SK-N-MC (cell line): ENCODE measurements around the gene DCTN3.

Experiments used
- DNase-seq: peaks from one replicate; pipeline ENCODE4 v3.0.0-alpha.2; 2011; ENCODE audit warnings: low read depth, low spot score
- H3K27ac ChIP-seq: fragments of 200-600 bp; sonication (generic); 2 replicates; pipeline ENCODE4 v1.5.1; 2016; ENCODE audit warnings: mixed run types
- H3K36me3 ChIP-seq: fragments of 200-600 bp; sonication (generic); 2 replicates; pipeline ENCODE4 v1.6.1; 2017; ENCODE audit warnings: antibody characterized with exemption, low read length, mixed read lengths; ENCODE audit not compliant: insufficient read depth
- H3K4me3 ChIP-seq: fragments of 200-600 bp; sonication (generic); 2 replicates; pipeline ENCODE4 v1.5.1; 2016
- H3K9ac ChIP-seq: fragments of 200-600 bp; sonication (generic); 2 replicates; pipeline ENCODE4 v1.8.0; 2017; ENCODE audit warnings: mixed run types, mixed read lengths; ENCODE audit not compliant: insufficient read length
- H3K9me3 ChIP-seq: fragments of 200-600 bp; sonication (generic); 2 replicates; pipeline ENCODE4 v1.6.1; 2017; ENCODE audit warnings: low read depth, mild to moderate bottlenecking, antibody characterized with exemption, low read length, moderate library complexity, mixed read lengths
- EZH2 ChIP-seq: fragments of 200-600 bp; sonication (generic); IDR thresholded peaks from one replicate; pipeline ENCODE4 v1.6.1; 2017; ENCODE audit warnings: antibody characterized with exemption
- FOXP2 ChIP-seq: optimal IDR thresholded peaks from 2 replicates; pipeline ENCODE3; 2011; ENCODE audit warnings: mild to moderate bottlenecking, moderate library complexity; ENCODE audit not compliant: insufficient read depth; ENCODE audit errors: extremely low read length, control extremely low read depth
- POLR2AphosphoS5 ChIP-seq: IDR thresholded peaks from 2 replicates; pipeline ENCODE4 v1.6.1; 2012; ENCODE audit warnings: mild to moderate bottlenecking, low read depth, low read length, borderline replicate concordance

The DCTN3 gene

GRCh38 chr9:34615132-34615531 is 5.2 kb downstream of the DCTN3 start:
- no peak for TF ChIP-seq FOXP2
- no peak for TF ChIP-seq POLR2AphosphoS5
- no peak for TF ChIP-seq EZH2
- H3K36me3 ChIP-seq: peaks cover 6% of the 10 kb centered on the region; the same call in 1 of the 2 replicates
- H3K9me3 ChIP-seq: no peaks in the 10 kb centered on the region
- no peak overlapping the region for H3K9ac ChIP-seq
- DNase-seq: no peak
- no peak overlapping the region for H3K27ac ChIP-seq
- no peak overlapping the region for H3K4me3 ChIP-seq

- Histone ChIP-seq H3K9ac (peak overlapping the region; percentile 94), H3K9me3 (no peaks in the 10 kb centered on the region), H3K4me3 (peak overlapping the region; percentile 87), H3K36me3 (peaks cover 6% of the 10 kb centered on the region; the same call in 1 of the 2 replicates), H3K27ac (no peak overlapping the region)
- TF ChIP-seq EZH2: no peak
- TF ChIP-seq FOXP2: no peak
- TF ChIP-seq POLR2AphosphoS5: no peak
- no peak for DNase-seq
Observed at GRCh38 chr9:34612788-34613390, 7.4 kb downstream of the DCTN3 start.

- Histone ChIP-seq H3K27ac (peak within 1 kb of the TSS; percentile 59), H3K4me3 (peak within 1 kb of the TSS; percentile 87), H3K36me3 (no peaks in the 10 kb centered on the region), H3K9me3 (no peaks in the 10 kb centered on the region), H3K9ac (peak within 1 kb of the TSS; percentile 94)
- no peak for DNase-seq
- no peak for TF ChIP-seq EZH2
- TF ChIP-seq POLR2AphosphoS5: peak; percentile 95
Observed at GRCh38 chr9:34611811-34612787, 8.2 kb downstream of the DCTN3 start, which contains the start of gene RPP25L. RPP25L (minus strand) TSS chr9:34612097; CDS start chr9:34611296, 801 bp downstream.

- H3K9ac ChIP-seq: peak overlapping the region; percentile 94
- peak overlapping the region; percentile 59 for H3K27ac ChIP-seq
- no peak for TF ChIP-seq POLR2AphosphoS5
- no peak for TF ChIP-seq FOXP2
- no peak for TF ChIP-seq EZH2
- no peaks in the 10 kb centered on the region for H3K9me3 ChIP-seq
- H3K4me3 ChIP-seq: peak overlapping the region; percentile 87
- DNase-seq: no peak
- no peaks in the 10 kb centered on the region for H3K36me3 ChIP-seq
Observed at GRCh38 chr9:34611251-34611810, 9.0 kb downstream of the DCTN3 start.

- no peak for TF ChIP-seq FOXP2
- TF ChIP-seq EZH2: no peak
- TF ChIP-seq POLR2AphosphoS5: no peak
- H3K9ac ChIP-seq: no peak overlapping the region
- H3K9me3 ChIP-seq: no peaks in the 10 kb centered on the region
- DNase-seq: no peak
- H3K36me3 ChIP-seq: no peaks in the 10 kb centered on the region
- no peak overlapping the region for H3K27ac ChIP-seq
- H3K4me3 ChIP-seq: peak overlapping the region; percentile 87
Observed at GRCh38 chr9:34610434-34611206, 9.7 kb downstream of the DCTN3 start.

GRCh38 chr9:34607331-34607730 is 13.0 kb downstream of the DCTN3 start:
- Histone ChIP-seq H3K27ac (no peak overlapping the region), H3K9ac (no peak overlapping the region), H3K9me3 (no peaks in the 10 kb centered on the region), H3K36me3 (no peaks in the 10 kb centered on the region), H3K4me3 (no peak overlapping the region)
- TF ChIP-seq POLR2AphosphoS5 (no peak), EZH2 (no peak), FOXP2 (no peak)
- DNase-seq: no peak

- H3K9me3 ChIP-seq: no peaks in the 10 kb centered on the region
- DNase-seq: no peak
- no peak overlapping the region for H3K4me3 ChIP-seq
- H3K27ac ChIP-seq: no peak overlapping the region
- no peak overlapping the region for H3K9ac ChIP-seq
- TF ChIP-seq POLR2AphosphoS5 (no peak), EZH2 (no peak), FOXP2 (no peak)
- no peaks in the 10 kb centered on the region for H3K36me3 ChIP-seq
Observed at GRCh38 chr9:34606905-34607304, 13.4 kb downstream of the DCTN3 start.

GRCh38 chr9:34606190-34606589 is 14.1 kb downstream of the DCTN3 start:
- no peak for TF ChIP-seq EZH2
- no peak for TF ChIP-seq POLR2AphosphoS5
- TF ChIP-seq FOXP2: no peak
- Histone ChIP-seq H3K36me3 (no peaks in the 10 kb centered on the region), H3K9me3 (no peaks in the 10 kb centered on the region), H3K4me3 (no peak overlapping the region), H3K27ac (no peak overlapping the region), H3K9ac (no peak overlapping the region)
- no peak for DNase-seq
